Osteoblast (primary cell): ENCODE measurements around the gene PDE6C. TPM values are rescaled to one million over a fixed set of nuclear protein-coding genes. Genes with fewer than 3 reads are reported as not detected.

Source experiments
- DNase-seq: peaks from one replicate; pipeline ENCODE4 v3.0.0; 2011; ENCODE audit warnings: low spot score, mixed read lengths; ENCODE audit not compliant: insufficient read length; ENCODE audit errors: missing footprints
- H2AFZ ChIP-seq: 2 replicates; pipeline ENCODE4 v1.6.0; 2011; ENCODE audit warnings: mild to moderate bottlenecking, low read length
- H3K27ac ChIP-seq: 2 replicates; pipeline ENCODE4 v1.5.1; 2011; ENCODE audit warnings: mild to moderate bottlenecking, low read depth, low read length, moderate library complexity
- H3K27me3 ChIP-seq: 2 replicates; pipeline ENCODE4 v1.6.0; 2012; ENCODE audit warnings: mild to moderate bottlenecking, control low read depth, inconsistent platforms, low read length, moderate library complexity; ENCODE audit not compliant: insufficient read depth
- H3K36me3 ChIP-seq: 2 replicates; pipeline ENCODE4 v1.5.1; 2011; ENCODE audit warnings: mild to moderate bottlenecking, low read length, control low read depth, moderate library complexity; ENCODE audit not compliant: insufficient read depth
- H3K4me1 ChIP-seq: 2 replicates; pipeline ENCODE4 v1.5.1; 2011; ENCODE audit warnings: mild to moderate bottlenecking, low read length, control low read depth, moderate library complexity; ENCODE audit not compliant: insufficient read depth
- H3K4me2 ChIP-seq: 2 replicates; pipeline ENCODE4 v1.6.0; 2011; ENCODE audit warnings: mild to moderate bottlenecking, low read length; ENCODE audit not compliant: insufficient read depth
- H3K4me3 ChIP-seq: fragments of 200-600 bp; sonication (generic); 3 replicates; pipeline ENCODE4 v1.5.1; 2012; ENCODE audit warnings: mild to moderate bottlenecking, low read length, inconsistent platforms; ENCODE audit not compliant: insufficient read depth
- H3K79me2 ChIP-seq: 2 replicates; pipeline ENCODE4 v1.6.0; 2012; ENCODE audit warnings: mild to moderate bottlenecking, low read length, control low read depth, inconsistent platforms; ENCODE audit not compliant: insufficient read depth
- H3K9me3 ChIP-seq: 2 replicates; pipeline ENCODE4 v1.5.1; 2011; ENCODE audit warnings: low read depth, low read length, control low read depth
- H4K20me1 ChIP-seq: 2 replicates; pipeline ENCODE4 v1.6.0; 2012; ENCODE audit warnings: mild to moderate bottlenecking, low read length, control low read depth; ENCODE audit not compliant: insufficient read depth
- total RNA-seq: library from RNA; depleted of rRNA; stranded (reverse); fragments of >200 nt; gene quantifications from 2 replicates; pipeline ENCODE4 v1.2.3, GENCODE V29; 2012
- TF ChIP-seq, protein P1 (sequence below): IDR thresholded peaks from 2 replicates; pipeline ENCODE4 v1.5.1; 2011; ENCODE audit warnings: mild to moderate bottlenecking, low read depth, low read length, moderate library complexity; ENCODE audit errors: extremely low read depth

Gene PDE6C
- total RNA-seq, 1 donor: not detected

DNA sequence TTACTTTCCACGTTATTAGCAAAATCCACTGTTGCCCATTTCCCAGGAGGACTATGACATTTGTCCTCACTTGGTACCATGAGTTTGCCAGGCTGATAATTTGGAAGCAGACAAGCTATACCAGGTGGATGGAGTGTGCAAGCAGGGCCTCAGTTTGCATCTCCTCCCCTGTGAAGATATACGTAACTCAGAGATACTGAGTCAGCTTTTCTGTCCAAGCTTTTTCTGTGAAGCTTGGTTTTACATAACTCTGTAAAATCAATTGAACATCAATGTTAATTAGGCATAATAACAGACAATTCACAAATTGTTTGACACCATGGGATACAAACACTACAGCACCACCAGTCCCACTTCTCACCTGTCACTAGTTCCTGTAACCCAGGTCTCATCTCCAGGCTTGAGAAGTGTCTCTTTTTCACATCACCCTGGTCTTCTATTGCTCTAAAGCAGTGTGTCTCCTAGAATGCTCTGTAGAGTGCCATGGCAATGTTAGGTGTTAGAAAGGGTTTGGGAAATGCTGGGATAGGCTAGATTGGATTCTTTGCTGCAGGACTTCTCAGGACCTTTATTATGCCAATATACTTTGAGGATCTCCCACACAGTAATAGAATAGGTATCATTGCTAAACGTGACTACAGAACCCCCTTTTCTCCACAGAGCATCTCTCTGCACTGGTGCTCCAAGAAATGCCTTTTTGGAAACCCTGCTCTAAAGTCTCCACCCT, 32.2 kb upstream of the PDE6C start:
- H3K4me3 ChIP-seq: no peak overlapping the region
- no peak overlapping the region for H2AFZ ChIP-seq
- no peaks in the 10 kb centered on the region for H4K20me1 ChIP-seq
- H3K4me1 ChIP-seq: no peaks in the 10 kb centered on the region
- TF ChIP-seq, protein P1, sequence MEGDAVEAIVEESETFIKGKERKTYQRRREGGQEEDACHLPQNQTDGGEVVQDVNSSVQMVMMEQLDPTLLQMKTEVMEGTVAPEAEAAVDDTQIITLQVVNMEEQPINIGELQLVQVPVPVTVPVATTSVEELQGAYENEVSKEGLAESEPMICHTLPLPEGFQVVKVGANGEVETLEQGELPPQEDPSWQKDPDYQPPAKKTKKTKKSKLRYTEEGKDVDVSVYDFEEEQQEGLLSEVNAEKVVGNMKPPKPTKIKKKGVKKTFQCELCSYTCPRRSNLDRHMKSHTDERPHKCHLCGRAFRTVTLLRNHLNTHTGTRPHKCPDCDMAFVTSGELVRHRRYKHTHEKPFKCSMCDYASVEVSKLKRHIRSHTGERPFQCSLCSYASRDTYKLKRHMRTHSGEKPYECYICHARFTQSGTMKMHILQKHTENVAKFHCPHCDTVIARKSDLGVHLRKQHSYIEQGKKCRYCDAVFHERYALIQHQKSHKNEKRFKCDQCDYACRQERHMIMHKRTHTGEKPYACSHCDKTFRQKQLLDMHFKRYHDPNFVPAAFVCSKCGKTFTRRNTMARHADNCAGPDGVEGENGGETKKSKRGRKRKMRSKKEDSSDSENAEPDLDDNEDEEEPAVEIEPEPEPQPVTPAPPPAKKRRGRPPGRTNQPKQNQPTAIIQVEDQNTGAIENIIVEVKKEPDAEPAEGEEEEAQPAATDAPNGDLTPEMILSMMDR: no peak
- DNase-seq: no peak
- no peaks in the 10 kb centered on the region for H3K36me3 ChIP-seq
- H3K27ac ChIP-seq: no peak overlapping the region
- no peak overlapping the region for H3K4me2 ChIP-seq
- peaks cover 11% of the 10 kb centered on the region for H3K27me3 ChIP-seq
- no peaks in the 10 kb centered on the region for H3K79me2 ChIP-seq
- peaks cover 2% of the 10 kb centered on the region for H3K9me3 ChIP-seq

DNA sequence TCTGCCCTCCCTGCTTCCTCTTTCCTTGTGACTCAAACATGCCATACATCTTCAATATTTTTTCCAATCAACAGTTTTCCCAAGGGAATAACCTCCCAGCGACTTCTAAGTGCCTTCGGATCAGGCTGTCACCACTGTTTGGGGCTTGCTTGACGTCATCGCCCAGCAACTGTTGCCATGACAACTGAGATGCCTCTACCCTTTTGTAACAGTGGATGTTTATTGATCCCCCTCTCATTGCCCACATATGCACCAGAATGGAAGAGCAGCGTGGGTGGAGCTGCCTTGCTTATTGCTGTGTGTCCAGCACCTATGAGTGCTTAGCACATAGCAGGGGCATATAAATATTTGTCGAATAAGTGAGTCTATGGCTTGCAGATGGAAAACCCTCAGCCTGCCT, 31.5 kb upstream of the PDE6C start:
- H3K4me3 ChIP-seq: no peak overlapping the region
- H4K20me1 ChIP-seq: no peaks in the 10 kb centered on the region
- no peaks in the 10 kb centered on the region for H3K36me3 ChIP-seq
- no peak overlapping the region for H3K27ac ChIP-seq
- TF ChIP-seq, protein P1: no peak
- H3K4me2 ChIP-seq: no peak overlapping the region
- H2AFZ ChIP-seq: no peak overlapping the region
- H3K79me2 ChIP-seq: no peaks in the 10 kb centered on the region
- no peaks in the 10 kb centered on the region for H3K4me1 ChIP-seq
- H3K9me3 ChIP-seq: peaks cover 2% of the 10 kb centered on the region
- DNase-seq: no peak
- peaks cover 5% of the 10 kb centered on the region for H3K27me3 ChIP-seq

DNA sequence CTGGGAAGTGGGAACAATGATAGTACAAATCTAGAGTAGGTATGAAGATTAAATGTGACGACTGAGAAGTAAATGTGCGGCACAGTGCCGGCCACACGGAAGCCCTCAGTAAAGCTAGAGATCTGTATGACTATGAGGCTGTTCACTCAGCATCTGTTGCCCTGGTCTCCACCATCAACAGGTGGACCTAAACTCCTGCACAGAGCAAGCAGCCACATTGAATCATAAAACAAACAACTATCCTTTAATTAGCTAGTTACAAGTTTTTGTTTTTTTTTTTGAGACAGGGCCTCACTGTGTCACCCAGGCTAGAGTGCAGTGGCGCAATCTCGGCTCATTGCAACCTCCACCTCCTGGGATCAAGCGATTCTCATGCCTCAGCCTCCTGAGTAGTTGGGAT, 27.9 kb upstream of the PDE6C start:
- peaks cover 2% of the 10 kb centered on the region for H3K9me3 ChIP-seq
- no peak for DNase-seq
- peaks cover 9% of the 10 kb centered on the region for H3K27me3 ChIP-seq
- H3K4me1 ChIP-seq: no peaks in the 10 kb centered on the region
- no peak overlapping the region for H2AFZ ChIP-seq
- no peak overlapping the region for H3K4me2 ChIP-seq
- TF ChIP-seq, protein P1: no peak
- no peak overlapping the region for H3K27ac ChIP-seq
- no peaks in the 10 kb centered on the region for H4K20me1 ChIP-seq
- no peaks in the 10 kb centered on the region for H3K36me3 ChIP-seq
- H3K79me2 ChIP-seq: no peaks in the 10 kb centered on the region
- no peak overlapping the region for H3K4me3 ChIP-seq

DNA sequence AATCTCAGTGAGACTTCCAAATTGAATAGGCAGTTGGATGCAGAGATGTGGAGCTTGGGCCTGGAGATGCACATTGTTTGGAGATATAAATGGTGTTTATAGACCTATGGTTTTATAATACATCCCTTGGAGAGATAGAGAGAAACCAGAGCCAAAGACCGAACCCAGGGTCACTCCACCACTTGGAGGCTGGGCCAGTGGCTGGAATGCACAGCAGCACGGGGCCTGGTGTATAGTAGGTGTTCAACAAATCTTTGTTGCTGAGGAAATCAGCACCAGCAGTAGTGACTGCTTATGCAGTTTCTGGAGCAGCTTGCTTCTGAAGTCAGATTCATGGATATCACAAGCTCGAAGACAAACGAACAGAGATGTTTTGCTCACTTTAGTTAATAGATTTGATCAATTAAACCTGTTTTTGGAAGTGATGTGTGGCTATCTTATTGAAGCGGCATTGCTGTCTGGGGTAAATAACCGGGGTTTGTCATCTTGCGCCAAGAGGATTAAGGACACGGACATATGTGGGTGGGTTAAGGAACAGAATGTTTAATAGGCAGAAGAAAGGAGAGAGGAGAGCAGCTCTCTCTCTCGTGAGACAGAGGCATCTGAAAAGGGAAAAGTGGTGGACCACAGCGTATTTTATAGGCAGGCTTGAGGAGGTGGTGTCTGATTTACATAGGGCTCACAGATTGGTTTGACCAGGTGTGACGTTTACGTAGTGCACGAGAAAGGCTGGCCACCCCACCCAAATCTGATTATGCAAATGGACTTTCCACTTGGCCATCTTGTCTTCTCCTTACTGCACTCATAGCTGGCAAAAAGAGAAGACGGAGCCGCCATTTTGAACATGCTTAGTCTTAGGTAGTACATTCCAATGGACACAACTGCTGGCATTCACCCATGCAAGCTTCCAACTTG, 22.4 kb upstream of the PDE6C start:
- H3K4me2 ChIP-seq: no peak overlapping the region
- H3K9me3 ChIP-seq: no peaks in the 10 kb centered on the region
- TF ChIP-seq, protein P1: no peak
- DNase-seq: no peak
- no peak overlapping the region for H2AFZ ChIP-seq
- no peaks in the 10 kb centered on the region for H3K36me3 ChIP-seq
- H3K27ac ChIP-seq: no peak overlapping the region
- H3K27me3 ChIP-seq: peaks cover 5% of the 10 kb centered on the region
- no peaks in the 10 kb centered on the region for H4K20me1 ChIP-seq
- no peaks in the 10 kb centered on the region for H3K4me1 ChIP-seq
- no peaks in the 10 kb centered on the region for H3K79me2 ChIP-seq
- H3K4me3 ChIP-seq: no peak overlapping the region
